Thymus (tissue), 11 donors: ENCODE data around the gene SHROOM3. TPM values are rescaled to one million over a fixed set of nuclear protein-coding genes. Genes with fewer than 3 reads are reported as not detected.

Source experiments
- DNase-seq, 9 donors: peaks; one replicate each; pipeline ENCODE4 v3.0.0-alpha.2; 2013; ENCODE audit warnings: low spot score in 9 of 9, low read depth in 6 of 9, missing footprints in 1 of 9
- H3K27ac ChIP-seq, 2 donors: one replicate each; pipeline ENCODE4 v1.5.1; 2013; ENCODE audit warnings: control low read depth in 1 of 2, low read depth in 1 of 2, low read length in 1 of 2, mild to moderate bottlenecking in 1 of 2, moderate library complexity in 1 of 2
- H3K27me3 ChIP-seq, 2 donors: one replicate each; pipeline ENCODE4 v1.5.1; 2013; ENCODE audit warnings: low read length in 1 of 2; ENCODE audit not compliant: control insufficient read depth in 2 of 2, insufficient read depth in 1 of 2
- H3K36me3 ChIP-seq, 2 donors: one replicate each; pipeline ENCODE4 v1.5.1; 2013; ENCODE audit warnings: low read length in 1 of 2, mild to moderate bottlenecking in 1 of 2, moderate library complexity in 1 of 2; ENCODE audit not compliant: control insufficient read depth in 2 of 2, insufficient read depth in 2 of 2
- H3K4me1 ChIP-seq, 2 donors: one replicate each; pipeline ENCODE4 v1.5.1; 2013; ENCODE audit warnings: low read length in 2 of 2; ENCODE audit not compliant: control insufficient read depth in 2 of 2, insufficient read depth in 2 of 2
- H3K4me3 ChIP-seq, 2 donors: one replicate each; pipeline ENCODE4 v1.5.1; 2013; ENCODE audit warnings: low read length in 2 of 2, control low read depth in 1 of 2, mild to moderate bottlenecking in 1 of 2
- H3K9me3 ChIP-seq, 2 donors: one replicate each; pipeline ENCODE4 v1.5.1; 2013; ENCODE audit warnings: low read length in 1 of 2, mild to moderate bottlenecking in 1 of 2; ENCODE audit not compliant: control insufficient read depth in 2 of 2, insufficient read depth in 1 of 2
- WGBS: extraction: QIAGEN DNeasy Blood & Tissue Kit; methylation state at CpG from one replicate; pipeline ENCODE4 v1.1.7; 2013; 5-methylcytosine and 5-hydroxymethylcytosine counted together
- polyA plus RNA-seq: library from polyadenylated mRNA; stranded (reverse); fragments of 200-250 nt; gene quantifications from one replicate; pipeline ENCODE4 v1.2.3, GENCODE V29; 2013
- total RNA-seq: library from RNA; stranded (reverse); fragments of 120-200 nt; gene quantifications from one replicate; pipeline ENCODE4 v1.2.4, GENCODE V29; 2013
- donor health status: healthy.

The SHROOM3 gene
- total and polyA plus RNA-seq, 2 donors, result 1.2 to 1.7 TPM

- Histone ChIP-seq H3K27ac (no peak overlapping the region), H3K4me1 (no peaks in the 10 kb centered on the region), H3K9me3 (no peaks in the 10 kb centered on the region), H3K36me3 (no peaks in the 10 kb centered on the region), H3K4me3 (no peak overlapping the region), H3K27me3 (no peaks in the 10 kb centered on the region)
- no peak for DNase-seq
- 92% methylated on average over 3 of the region's 3 CpGs for WGBS
These were observed 51.7 kb downstream of the SHROOM3 start for GRCh38 chr4:76486588-76487276.

- DNase-seq, result no peak
- Histone ChIP-seq H3K4me3 (no peak overlapping the region), H3K36me3 (no peaks in the 10 kb centered on the region), H3K27me3 (no peaks in the 10 kb centered on the region), H3K4me1 (no peaks in the 10 kb centered on the region), H3K9me3 (no peaks in the 10 kb centered on the region), H3K27ac (no peak overlapping the region)
- WGBS, result 47% methylated on average over 1 of the region's 1 CpG
These were observed 52.6 kb downstream of the SHROOM3 start for GRCh38 chr4:76487621-76488020.

GRCh38 chr4:76488455-76488854 is 53.4 kb downstream of the SHROOM3 start:
- Histone ChIP-seq H3K4me3 (no peak overlapping the region), H3K36me3 (no peaks in the 10 kb centered on the region), H3K27me3 (no peaks in the 10 kb centered on the region), H3K27ac (no peak overlapping the region), H3K9me3 (no peaks in the 10 kb centered on the region), H3K4me1 (no peaks in the 10 kb centered on the region)
- 96% methylated on average over 1 of the region's 1 CpG for WGBS
- DNase-seq, result no peak

- Histone ChIP-seq H3K27me3 (no peaks in the 10 kb centered on the region), H3K9me3 (no peaks in the 10 kb centered on the region), H3K4me3 (no peak overlapping the region), H3K36me3 (no peaks in the 10 kb centered on the region), H3K4me1 (no peaks in the 10 kb centered on the region), H3K27ac (no peak overlapping the region)
- WGBS, result 49% methylated on average over 4 of the region's 4 CpGs
- DNase-seq, result no peak
These were observed 54.1 kb downstream of the SHROOM3 start for GRCh38 chr4:76488888-76489685.

GRCh38 chr4:76489686-76490161 is 54.7 kb downstream of the SHROOM3 start:
- Histone ChIP-seq H3K4me3 (no peak overlapping the region), H3K27me3 (no peaks in the 10 kb centered on the region), H3K4me1 (no peaks in the 10 kb centered on the region), H3K36me3 (no peaks in the 10 kb centered on the region), H3K27ac (no peak overlapping the region), H3K9me3 (no peaks in the 10 kb centered on the region)
- no peak for DNase-seq
- WGBS, result 81% methylated on average over 6 of the region's 6 CpGs

GRCh38 chr4:76492055-76492454 is 57.0 kb downstream of the SHROOM3 start:
- Histone ChIP-seq H3K9me3 (no peaks in the 10 kb centered on the region), H3K36me3 (no peaks in the 10 kb centered on the region), H3K27ac (no peak overlapping the region), H3K27me3 (no peaks in the 10 kb centered on the region), H3K4me3 (no peak overlapping the region), H3K4me1 (no peaks in the 10 kb centered on the region)
- WGBS, result 94% methylated on average over 3 of the region's 3 CpGs
- no peak for DNase-seq

GRCh38 chr4:76494243-76494642 is 59.2 kb downstream of the SHROOM3 start:
- no peak for DNase-seq
- H3K4me1 ChIP-seq, result no peaks in the 10 kb centered on the region
- no peaks in the 10 kb centered on the region for H3K36me3 ChIP-seq
- no peak overlapping the region for H3K4me3 ChIP-seq
- no peak overlapping the region for H3K27ac ChIP-seq
- no peaks in the 10 kb centered on the region for H3K9me3 ChIP-seq
- H3K27me3 ChIP-seq, result no peaks in the 10 kb centered on the region
- WGBS, result 98% methylated on average over 5 of the region's 5 CpGs

GRCh38 chr4:76494871-76495590 is 60.0 kb downstream of the SHROOM3 start:
- H3K4me1 ChIP-seq, result no peaks in the 10 kb centered on the region
- WGBS, result 95% methylated on average over 6 of the region's 6 CpGs
- no peak for DNase-seq
- no peak overlapping the region for H3K4me3 ChIP-seq
- H3K27me3 ChIP-seq, result no peaks in the 10 kb centered on the region
- no peaks in the 10 kb centered on the region for H3K9me3 ChIP-seq
- H3K36me3 ChIP-seq, result no peaks in the 10 kb centered on the region
- H3K27ac ChIP-seq, result no peak overlapping the region

- Histone ChIP-seq H3K36me3 (no peaks in the 10 kb centered on the region), H3K27ac (no peak overlapping the region), H3K9me3 (no peaks in the 10 kb centered on the region), H3K4me3 (no peak overlapping the region), H3K4me1 (no peaks in the 10 kb centered on the region), H3K27me3 (no peaks in the 10 kb centered on the region)
- 94% methylated on average over 3 of the region's 3 CpGs for WGBS
- no peak for DNase-seq
These were observed 63.5 kb downstream of the SHROOM3 start for GRCh38 chr4:76498550-76498949.
